AG09309 (cell line): ENCODE results near the gene GLRA3.

ENCODE experiments used
- DNase-seq: peaks from one replicate; pipeline ENCODE4 v3.0.0-alpha.2; 2010; ENCODE audit warnings: low read depth
- H3K4me3 ChIP-seq: 2 replicates; pipeline ENCODE4 v1.5.1; 2011; ENCODE audit warnings: mild to moderate bottlenecking, low read depth, low read length, moderate library complexity; ENCODE audit not compliant: control insufficient read depth
- TF ChIP-seq, protein P1 (sequence below): IDR thresholded peaks from 2 replicates; pipeline ENCODE4 v1.5.1; 2011; ENCODE audit warnings: mild to moderate bottlenecking, low read depth, low read length, inconsistent platforms; ENCODE audit not compliant: insufficient read depth, control insufficient read depth; ENCODE audit errors: missing control alignments

The GLRA3 gene

DNA sequence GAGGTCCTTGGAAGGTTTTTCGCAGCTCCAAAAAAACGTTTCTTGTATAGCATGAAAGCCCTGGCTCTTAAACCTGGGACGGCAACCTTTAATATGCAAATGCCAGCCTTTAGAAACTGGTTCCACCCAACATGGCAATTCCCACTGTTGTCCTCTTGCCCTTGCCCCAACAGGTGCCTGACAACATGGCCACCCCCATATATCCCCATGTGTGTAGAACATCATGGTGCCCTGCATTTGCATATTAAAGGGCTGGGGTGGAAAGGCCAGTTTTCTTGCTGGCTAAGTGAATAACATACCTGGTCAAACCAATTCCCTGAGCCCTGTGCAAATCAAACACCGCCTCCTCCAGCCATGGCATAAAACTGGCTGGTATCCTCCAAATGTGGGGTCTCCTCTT, 26.0 kb upstream of the GLRA3 start:
- H3K4me3 ChIP-seq: no peak overlapping the region
- no peak for DNase-seq
- TF ChIP-seq, protein P1, sequence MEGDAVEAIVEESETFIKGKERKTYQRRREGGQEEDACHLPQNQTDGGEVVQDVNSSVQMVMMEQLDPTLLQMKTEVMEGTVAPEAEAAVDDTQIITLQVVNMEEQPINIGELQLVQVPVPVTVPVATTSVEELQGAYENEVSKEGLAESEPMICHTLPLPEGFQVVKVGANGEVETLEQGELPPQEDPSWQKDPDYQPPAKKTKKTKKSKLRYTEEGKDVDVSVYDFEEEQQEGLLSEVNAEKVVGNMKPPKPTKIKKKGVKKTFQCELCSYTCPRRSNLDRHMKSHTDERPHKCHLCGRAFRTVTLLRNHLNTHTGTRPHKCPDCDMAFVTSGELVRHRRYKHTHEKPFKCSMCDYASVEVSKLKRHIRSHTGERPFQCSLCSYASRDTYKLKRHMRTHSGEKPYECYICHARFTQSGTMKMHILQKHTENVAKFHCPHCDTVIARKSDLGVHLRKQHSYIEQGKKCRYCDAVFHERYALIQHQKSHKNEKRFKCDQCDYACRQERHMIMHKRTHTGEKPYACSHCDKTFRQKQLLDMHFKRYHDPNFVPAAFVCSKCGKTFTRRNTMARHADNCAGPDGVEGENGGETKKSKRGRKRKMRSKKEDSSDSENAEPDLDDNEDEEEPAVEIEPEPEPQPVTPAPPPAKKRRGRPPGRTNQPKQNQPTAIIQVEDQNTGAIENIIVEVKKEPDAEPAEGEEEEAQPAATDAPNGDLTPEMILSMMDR: no peak

DNA sequence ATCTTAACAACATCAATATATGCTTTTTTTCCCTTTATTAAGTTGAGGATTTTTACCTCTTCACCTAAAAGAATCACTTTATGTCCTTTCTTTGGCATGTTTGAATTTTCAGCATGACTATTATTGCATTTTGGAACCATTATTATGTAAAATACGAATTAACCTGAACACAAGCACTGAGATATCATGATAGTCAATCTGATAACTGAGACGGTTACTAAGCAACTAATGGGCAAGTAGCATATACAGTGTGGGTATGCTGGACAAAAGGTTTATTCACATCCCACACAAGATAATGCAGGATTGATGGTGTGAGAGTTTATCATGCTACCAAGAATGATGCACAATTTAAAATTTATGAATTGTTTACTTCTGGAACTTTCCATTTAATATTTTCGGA, 24.6 kb upstream of the GLRA3 start:
- TF ChIP-seq, protein P1: no peak
- H3K4me3 ChIP-seq: no peak overlapping the region
- DNase-seq: no peak

DNA sequence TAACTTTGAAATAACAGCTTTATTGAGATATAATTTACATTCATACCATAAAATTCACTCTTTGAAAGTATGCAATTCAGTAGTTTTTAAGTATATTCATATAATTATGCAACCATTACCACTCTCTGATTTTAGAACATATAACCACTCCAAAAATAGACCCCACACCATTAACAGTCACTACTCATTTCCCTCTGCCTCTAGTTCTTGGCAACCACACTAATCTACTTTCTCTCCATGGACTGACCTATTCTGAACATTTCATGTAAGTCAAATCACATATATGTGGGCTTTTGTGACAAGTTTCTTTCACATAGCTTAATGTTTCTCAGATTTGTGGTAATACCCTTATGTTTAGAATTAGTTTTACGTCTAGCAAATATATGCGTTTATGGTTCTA, 19.5 kb upstream of the GLRA3 start:
- DNase-seq: no peak
- TF ChIP-seq, protein P1: no peak
- H3K4me3 ChIP-seq: no peak overlapping the region

DNA sequence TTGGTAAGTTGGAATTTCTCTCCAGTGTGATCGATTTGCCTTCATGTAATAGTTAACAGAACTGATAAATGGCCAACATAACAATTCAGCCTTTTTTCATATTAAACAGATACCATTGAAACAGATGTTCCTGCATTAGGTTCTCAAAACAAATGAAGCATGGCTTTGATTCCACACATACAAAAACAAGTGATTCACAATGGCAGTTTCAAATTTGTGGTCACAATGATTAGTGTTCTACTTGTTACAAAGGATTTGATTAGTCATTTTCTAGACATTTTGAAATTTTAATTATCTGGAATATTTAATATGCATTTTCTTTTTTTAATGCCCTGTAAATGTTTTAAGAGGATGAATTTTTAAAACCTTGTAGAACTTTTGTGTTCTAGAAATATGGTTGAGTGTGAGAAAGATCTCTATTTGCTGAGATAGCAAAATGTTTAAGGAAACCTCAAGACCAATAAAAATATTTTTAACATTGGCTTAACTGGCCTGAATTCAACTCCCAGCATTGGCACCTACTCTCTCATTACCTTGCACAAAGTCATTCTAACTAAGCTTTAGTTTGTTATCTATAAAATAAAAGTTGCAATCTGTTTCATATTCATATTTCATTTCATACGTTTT, 18.9 kb upstream of the GLRA3 start:
- no peak for DNase-seq
- H3K4me3 ChIP-seq: no peak overlapping the region
- TF ChIP-seq, protein P1: no peak

DNA sequence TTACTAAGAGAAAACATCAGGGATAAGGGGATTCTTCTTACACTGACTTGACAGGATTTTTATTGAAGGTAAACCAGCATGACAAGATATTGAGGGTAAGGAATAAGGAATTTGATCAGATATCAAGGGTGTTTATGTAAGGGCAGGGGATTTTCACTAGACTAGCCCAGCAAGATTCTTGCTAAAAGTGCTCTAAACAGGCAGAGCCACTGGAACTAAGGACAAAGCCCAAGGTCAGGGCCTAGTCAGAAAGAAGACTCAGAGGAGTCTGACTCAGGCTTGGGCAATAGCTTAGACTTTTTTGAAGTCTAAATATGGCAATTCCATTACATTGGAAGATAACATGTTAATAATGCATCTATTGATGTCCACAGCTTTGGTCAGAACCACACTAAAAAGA, 6.5 kb upstream of the GLRA3 start:
- no peak overlapping the region for H3K4me3 ChIP-seq
- no peak for DNase-seq
- TF ChIP-seq, protein P1: no peak

DNA sequence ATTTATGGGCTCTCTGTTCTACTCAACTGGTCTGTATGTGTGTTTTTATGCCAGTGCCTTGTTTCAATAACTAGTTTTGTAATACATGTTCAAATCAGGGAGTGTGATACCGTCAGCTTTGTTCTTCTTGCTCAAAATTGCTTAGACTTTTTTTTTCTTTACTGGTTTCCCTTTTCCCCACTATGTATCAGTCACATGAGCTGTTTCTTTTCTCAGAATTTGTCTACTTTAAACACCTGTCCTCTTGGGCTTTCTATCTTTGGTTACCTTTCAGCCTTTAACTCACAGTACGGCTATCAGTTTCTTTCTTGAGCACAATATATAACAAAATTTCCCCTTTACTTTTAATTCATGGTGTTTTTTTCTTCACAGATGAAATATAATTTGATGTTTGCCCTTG, 5.4 kb upstream of the GLRA3 start:
- H3K4me3 ChIP-seq: no peak overlapping the region
- TF ChIP-seq, protein P1: no peak
- DNase-seq: no peak

DNA sequence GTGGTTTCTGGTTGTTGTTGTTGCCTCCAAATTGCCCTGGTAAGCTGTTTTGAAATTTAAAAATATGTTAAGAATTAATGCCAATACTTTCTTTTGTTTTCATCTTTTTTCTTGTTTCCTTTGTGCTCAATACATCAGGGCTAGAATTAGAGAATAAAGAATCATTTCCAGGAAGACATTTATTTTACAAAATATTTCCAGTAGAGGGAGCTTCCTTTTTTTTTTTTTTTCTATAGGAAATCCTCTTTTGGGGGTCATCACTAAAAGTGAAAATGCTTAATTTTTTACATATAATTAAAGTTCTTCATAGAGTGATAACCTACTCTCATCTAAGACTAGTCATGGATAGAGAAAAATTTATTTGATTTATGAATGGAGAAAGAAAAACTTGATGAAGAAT, 2.4 kb downstream of the GLRA3 start:
- H3K4me3 ChIP-seq: no peak overlapping the region
- TF ChIP-seq, protein P1: no peak
- no peak for DNase-seq
